IPS-18a (cell line): ENCODE measurements around the gene C1RL.
"Not testable (repeated sequence)": the region's sequence is repeated elsewhere in the genome, so short reads cannot be mapped to it uniquely, and the experiment has no call there.

Experiments used
- H3K27ac ChIP-seq: one replicate; pipeline ENCODE4 v1.5.1; 2013; ENCODE audit warnings: low read length
- H3K27me3 ChIP-seq: one replicate; pipeline ENCODE4 v1.6.1; 2013; ENCODE audit warnings: mild to moderate bottlenecking, low read length; ENCODE audit not compliant: control insufficient read depth, insufficient read depth
- H3K36me3 ChIP-seq: one replicate; pipeline ENCODE4 v1.6.1; 2013; ENCODE audit warnings: low read depth, low read length; ENCODE audit not compliant: control insufficient read depth
- H3K4me1 ChIP-seq: one replicate; pipeline ENCODE4 v1.6.1; 2013; ENCODE audit warnings: low read depth, low read length; ENCODE audit not compliant: control insufficient read depth
- H3K4me3 ChIP-seq: one replicate; pipeline ENCODE4 v1.5.1; 2013; ENCODE audit warnings: low read length
- H3K9ac ChIP-seq: one replicate; pipeline ENCODE4 v1.6.1; 2013; ENCODE audit warnings: mild to moderate bottlenecking, low read length, moderate library complexity
- H3K9me3 ChIP-seq: one replicate; pipeline ENCODE4 v1.6.1; 2013; ENCODE audit warnings: low read depth, low read length; ENCODE audit not compliant: control insufficient read depth

C1RL gene

GRCh38 chr12:7055736-7056135, 53.3 kb downstream of the C1RL start:
- H3K27ac ChIP-seq, H3K36me3 ChIP-seq, H3K4me1 ChIP-seq, H3K9me3 ChIP-seq, H3K9ac ChIP-seq, H3K27me3 ChIP-seq, H3K4me3 ChIP-seq: not testable (repeated sequence)

GRCh38 chr12:7054925-7055324, 54.1 kb downstream of the C1RL start:
- no peak overlapping the region for H3K9ac ChIP-seq
- no peaks in the 10 kb centered on the region for H3K9me3 ChIP-seq
- no peaks in the 10 kb centered on the region for H3K27me3 ChIP-seq
- H3K4me1 ChIP-seq, result no peaks in the 10 kb centered on the region
- H3K36me3 ChIP-seq, result no peaks in the 10 kb centered on the region
- no peak overlapping the region for H3K27ac ChIP-seq
- H3K4me3 ChIP-seq, result no peak overlapping the region

GRCh38 chr12:7049973-7050372, 59.0 kb downstream of the C1RL start:
- H3K27ac ChIP-seq, H3K9me3 ChIP-seq, H3K4me1 ChIP-seq, H3K27me3 ChIP-seq, H3K4me3 ChIP-seq, H3K36me3 ChIP-seq, H3K9ac ChIP-seq: not testable (repeated sequence)

- H3K9me3 ChIP-seq, H3K36me3 ChIP-seq, H3K4me1 ChIP-seq, H3K27me3 ChIP-seq, H3K4me3 ChIP-seq, H3K27ac ChIP-seq, H3K9ac ChIP-seq: not testable (repeated sequence)
Observed at GRCh38 chr12:7049445-7049951, 59.5 kb downstream of the C1RL start.

GRCh38 chr12:7047306-7047705, 61.7 kb downstream of the C1RL start:
- Histone ChIP-seq H3K27ac (no peak overlapping the region), H3K4me1 (no peaks in the 10 kb centered on the region), H3K9me3 (no peaks in the 10 kb centered on the region), H3K9ac (no peak overlapping the region), H3K27me3 (no peaks in the 10 kb centered on the region), H3K4me3 (no peak overlapping the region), H3K36me3 (no peaks in the 10 kb centered on the region)

- Histone ChIP-seq H3K4me3 (no peak overlapping the region), H3K9me3 (no peaks in the 10 kb centered on the region), H3K4me1 (no peaks in the 10 kb centered on the region)
Observed at GRCh38 chr12:7046383-7047105, 62.5 kb downstream of the C1RL start.

GRCh38 chr12:7045913-7046312, 63.1 kb downstream of the C1RL start:
- Histone ChIP-seq H3K36me3 (no peaks in the 10 kb centered on the region), H3K9ac (no peak overlapping the region), H3K4me1 (no peaks in the 10 kb centered on the region), H3K27me3 (no peaks in the 10 kb centered on the region), H3K9me3 (no peaks in the 10 kb centered on the region), H3K4me3 (no peak overlapping the region), H3K27ac (no peak overlapping the region)

More at GRCh38 chr12:7046383-7047105, 62.5 kb downstream of the C1RL start:
- no peaks in the 10 kb centered on the region for H3K27me3 ChIP-seq
- no peak overlapping the region for H3K27ac ChIP-seq
- H3K36me3 ChIP-seq, result no peaks in the 10 kb centered on the region
- no peak overlapping the region for H3K9ac ChIP-seq
